HG02623 (cell line): ENCODE data around the gene RASA3.
"Not testable (repeated sequence)": the region's sequence is repeated elsewhere in the genome, so short reads cannot be mapped to it uniquely, and the experiment has no call there.

Source experiments
- ATAC-seq: cut with Tn5 transposase; IDR thresholded peaks from one replicate; pipeline ENCODE4 v1.9.1; 2021; ENCODE audit warnings: moderate library complexity; ENCODE audit not compliant: unreplicated experiment

RASA3 gene

DNA sequence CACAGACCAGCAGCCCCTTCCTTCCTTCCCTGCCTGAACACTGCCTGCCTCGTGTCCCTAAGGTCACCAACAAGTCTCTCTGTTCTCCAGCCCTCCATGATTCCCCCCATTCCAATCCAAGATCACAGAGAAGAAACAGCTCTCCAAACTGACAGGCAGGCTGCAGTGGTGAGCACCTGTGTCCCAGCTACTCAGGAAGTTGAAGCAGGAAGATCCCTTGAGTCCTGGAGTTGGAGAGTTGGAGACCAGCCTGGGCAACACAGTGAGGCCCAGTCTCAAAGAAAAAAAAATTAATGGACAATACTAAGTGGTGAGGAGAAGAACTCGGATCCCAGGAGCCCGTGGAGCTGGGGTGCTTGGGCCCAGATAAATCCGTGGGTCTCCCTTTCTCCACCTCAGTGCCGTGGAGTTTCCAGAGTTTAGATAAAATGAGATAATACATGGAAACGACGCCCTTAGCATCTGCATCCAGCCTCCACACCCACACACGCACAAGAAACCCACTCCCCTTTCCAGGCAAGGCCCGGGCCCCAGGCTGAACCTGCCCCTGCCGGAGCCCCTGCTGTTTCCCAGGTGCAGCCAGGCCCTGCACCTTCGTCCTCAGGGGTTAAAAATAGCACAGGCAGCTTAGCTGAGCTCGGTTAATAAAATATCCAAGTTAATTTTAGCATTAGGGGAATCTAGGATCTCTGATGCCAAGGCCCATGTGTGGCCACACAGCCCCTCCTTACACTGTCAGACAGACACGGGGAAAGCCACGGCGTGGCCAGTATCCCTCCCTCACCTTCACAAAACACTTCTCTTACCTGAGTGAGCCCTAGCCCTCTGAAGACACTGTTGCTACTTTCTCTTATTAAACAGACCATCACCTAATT lies 4.7 kb downstream of the RASA3 start:
- ATAC-seq: no peak

DNA sequence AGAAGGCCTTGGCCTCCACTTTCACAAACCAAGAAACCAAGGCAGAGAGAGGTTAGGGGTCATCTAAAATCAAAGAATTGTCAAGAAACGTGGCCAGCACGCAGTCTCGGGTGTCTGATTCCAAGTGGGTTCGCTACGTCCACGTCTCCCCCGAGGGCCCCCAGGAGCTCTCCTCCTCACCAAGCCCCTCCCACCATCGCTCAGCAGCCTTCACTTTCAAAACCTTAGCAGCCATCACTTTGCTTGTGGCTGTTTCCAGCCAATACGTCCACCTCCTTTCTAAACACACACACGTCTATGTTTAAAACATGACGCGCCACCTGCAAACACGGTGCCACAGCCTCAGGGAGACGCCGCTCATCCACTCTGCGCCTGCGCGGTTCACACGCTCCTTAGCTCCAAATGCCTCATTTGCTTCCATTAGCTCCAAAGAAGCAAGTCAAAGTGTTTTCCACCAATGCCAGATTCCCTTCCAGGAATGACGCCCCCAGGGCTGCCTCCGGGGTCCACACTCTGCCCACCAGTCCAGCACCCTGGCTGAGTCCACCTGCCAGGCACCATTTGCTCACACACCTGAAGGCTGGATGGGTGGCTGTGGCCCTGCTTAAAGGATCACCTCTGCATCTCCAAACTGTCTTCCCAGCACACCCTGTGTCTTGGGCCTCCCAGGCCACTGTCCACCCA lies 5.5 kb downstream of the RASA3 start:
- ATAC-seq: no peak

DNA sequence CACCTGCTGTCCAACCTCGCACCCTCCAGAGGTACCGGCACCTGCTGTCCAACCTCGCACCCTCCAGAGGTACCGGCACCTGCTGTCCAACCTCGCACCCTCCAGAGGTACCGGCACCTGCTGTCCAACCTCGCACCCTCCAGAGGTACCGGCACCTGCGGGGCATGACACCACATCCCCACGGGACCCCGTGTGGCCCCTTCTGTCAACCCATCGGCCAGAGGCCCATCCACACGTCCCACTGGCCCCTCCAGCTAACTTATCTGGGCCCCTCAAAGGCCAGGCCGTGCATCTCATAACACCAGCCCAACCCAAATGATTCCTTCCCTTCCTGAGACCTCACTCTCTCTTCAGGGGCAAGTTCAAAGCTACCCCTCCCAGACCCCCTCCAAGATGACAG lies 6.3 kb downstream of the RASA3 start:
- not testable (repeated sequence) for ATAC-seq

DNA sequence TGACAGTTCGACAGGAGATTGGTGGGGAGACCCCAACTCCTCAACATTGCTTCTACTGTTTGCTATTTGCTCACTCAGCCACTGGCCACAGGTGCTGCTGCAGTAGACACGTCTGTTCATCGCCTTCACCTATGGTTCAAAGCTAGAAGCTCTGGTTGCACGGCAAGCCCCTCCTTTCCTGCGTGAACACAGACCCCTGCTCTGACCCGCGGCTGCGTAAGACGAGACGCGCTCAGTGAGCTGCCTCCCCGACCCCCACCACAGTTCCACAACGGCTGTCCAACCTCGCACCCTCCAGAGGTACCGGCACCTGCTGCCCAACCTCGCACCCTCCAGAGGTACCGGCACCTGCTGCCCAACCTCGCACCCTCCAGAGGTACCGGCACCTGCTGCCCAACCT lies 6.8 kb downstream of the RASA3 start:
- no peak for ATAC-seq

DNA sequence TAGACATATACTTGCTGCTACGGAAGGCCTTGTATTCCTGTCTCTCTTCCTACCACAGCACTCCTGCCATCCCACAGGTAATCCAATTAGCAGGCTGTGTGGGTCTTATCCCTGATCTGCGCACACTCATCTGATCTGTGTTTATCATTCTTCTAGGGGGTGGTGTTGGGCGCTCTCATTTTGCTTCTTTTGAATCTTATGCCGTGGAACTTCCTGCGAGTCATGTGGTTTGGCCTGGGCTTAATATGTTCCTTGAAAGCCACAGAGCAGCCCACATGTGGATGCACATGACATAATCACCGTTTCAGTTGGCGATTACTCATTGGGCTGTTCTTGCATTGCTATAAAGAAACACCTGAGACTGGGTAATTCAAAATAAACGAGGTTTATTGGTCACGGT lies 7.5 kb downstream of the RASA3 start:
- no peak for ATAC-seq

DNA sequence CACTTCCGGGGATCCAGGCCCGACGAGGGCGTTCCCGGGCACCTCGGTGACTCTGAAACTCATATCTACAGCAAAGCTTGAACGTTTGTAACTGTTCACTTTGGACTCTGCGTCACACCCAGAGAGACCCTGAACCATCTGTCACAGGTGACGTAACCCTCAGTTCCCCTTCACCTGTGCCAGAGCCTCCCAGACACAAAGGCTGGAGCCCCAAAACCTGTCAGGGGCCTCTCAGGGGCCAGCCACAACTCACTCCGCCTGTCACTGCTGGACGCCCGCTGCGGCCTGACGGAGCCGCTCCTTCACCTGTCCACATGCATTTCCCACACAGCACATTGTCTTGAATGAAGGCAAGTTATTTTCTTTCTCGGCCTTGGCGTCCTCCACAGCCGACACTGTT lies 8.0 kb downstream of the RASA3 start:
- ATAC-seq: no peak

DNA sequence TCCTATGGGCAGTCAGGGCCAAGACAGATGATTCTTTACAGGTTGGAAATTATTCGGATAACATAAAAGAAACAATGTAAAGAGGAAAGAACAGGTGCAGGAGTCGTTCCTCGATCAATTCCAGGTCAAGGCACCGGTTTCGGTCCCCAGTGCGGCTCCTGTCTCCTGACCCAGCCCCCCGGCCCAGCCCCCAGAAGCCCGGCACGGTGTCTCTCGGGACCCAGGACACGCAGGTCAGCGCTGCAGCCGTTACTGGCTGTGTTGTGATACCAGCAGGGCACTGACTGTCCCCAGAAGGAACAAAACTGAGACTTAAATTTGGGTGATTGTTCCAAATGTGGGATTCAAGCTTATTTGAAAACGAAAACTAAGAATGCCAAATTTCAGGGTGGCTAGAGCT lies 8.5 kb downstream of the RASA3 start:
- no peak for ATAC-seq

DNA sequence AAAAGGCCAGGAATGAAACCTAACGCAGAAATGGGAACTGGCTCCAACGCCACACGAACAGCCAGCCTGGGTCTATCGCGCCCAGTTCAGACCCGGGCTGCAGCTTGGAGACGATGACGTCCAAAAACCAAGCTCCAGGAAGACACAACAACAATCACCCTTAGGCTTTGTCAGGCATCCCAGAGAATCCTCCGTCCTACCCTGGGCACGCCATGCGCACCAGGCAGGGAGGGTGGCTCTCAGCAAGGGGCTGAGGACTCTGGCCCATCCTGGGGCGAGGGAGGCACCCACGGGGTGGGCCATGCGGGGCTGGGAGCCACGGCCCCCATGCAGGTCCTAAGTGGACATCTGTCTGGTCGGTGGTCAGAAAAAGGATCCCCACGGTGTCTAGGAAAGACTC lies 9.0 kb downstream of the RASA3 start:
- ATAC-seq: no peak

DNA sequence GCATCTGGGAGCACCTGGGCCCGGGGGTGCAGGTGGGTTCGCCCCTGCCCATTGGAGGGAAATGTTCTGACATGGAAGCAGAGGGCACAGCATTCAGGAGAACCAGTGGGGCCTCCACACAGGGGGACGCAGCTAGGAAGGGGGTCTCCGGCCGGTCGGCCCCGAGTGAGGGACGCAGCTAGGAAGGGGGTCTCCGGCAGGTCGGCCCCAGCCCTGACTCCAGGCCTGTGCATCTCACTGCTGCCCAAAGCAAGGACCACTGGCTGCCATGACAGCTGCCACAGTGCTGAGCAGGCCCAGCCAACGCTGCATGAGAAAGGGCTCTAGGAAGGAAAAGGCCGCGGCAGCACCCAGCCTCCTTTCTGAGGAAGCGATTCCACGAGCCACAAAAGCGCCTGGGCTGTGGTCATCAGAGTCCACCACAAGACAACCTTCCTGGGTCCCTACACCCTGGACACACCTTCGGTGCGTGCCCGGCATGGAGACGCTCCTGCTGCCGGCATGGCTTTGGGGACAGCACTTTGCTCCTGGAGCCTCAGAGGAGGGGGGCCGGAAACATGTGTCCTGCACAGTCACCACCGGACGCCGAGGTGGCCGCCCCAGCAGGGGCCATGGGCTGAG lies 9.7 kb downstream of the RASA3 start:
- no peak for ATAC-seq

DNA sequence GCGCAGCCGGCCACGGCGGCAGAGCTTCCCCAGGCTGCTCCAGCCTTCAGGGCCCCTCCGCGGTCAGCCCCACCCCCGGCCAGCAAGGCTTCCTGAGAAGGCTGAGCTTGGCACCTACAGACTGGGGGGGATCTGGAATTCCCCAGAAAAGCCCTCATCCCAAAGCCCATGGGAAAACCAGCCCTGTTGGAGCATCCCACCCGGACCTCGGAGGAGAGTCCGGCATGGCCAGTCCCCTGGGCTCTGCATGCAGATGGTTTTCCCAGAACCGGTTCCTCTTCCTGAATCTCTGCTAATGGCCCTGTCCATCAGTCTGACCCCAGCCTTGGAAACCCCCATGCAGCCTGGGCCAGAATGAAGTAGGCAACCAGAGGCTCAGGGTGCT lies 10.3 kb downstream of the RASA3 start:
- ATAC-seq: no peak

DNA sequence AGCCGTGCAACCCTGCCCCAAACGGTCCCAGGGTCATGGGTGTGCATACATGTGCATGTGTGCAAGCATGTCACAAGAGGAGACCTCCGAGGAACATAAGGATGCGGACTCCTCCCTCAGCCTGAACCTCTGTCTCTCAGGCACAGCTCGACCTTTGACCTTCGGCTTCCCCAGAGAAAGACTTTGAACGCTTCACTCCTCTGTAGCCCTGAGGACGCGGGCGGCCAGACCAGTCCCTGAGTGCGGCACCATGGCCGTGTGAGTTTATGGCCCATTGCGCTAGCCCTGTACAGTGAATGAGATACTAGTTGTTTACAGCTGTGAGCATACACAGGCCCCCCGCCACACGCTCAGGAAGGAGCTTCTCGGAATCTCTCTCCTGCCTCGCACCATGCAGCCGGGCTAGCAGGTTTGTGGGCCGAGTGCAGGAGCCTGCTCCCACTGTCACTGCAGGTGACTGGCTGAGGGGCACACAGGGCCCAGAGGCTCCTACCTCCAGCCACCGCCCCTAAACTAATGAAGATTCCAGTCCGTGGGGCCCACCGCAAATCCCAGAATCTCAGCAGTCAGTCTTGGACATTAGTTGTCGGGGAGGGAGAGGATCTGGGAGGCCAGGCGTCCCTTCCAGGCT lies 10.8 kb downstream of the RASA3 start:
- no peak for ATAC-seq

DNA sequence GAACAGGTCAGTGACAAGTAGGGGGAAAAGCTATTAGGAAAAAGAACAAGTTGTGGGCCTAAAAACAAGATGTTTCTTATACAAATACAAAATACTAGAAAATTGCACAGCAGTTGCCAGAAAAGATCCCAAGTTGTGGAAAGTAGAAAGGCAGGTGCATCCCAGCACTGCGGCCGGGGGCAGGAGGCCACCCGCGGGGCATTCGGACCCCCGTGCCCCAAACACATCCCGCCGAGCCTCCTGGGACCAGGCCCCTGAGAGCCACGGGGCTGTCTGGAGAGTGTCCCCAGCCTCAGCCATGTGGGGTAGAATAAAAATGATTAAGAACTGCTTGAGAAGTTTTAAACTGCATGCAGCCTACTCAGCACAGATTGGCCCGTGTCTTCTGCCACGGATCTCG lies 11.4 kb downstream of the RASA3 start:
- ATAC-seq: no peak

DNA sequence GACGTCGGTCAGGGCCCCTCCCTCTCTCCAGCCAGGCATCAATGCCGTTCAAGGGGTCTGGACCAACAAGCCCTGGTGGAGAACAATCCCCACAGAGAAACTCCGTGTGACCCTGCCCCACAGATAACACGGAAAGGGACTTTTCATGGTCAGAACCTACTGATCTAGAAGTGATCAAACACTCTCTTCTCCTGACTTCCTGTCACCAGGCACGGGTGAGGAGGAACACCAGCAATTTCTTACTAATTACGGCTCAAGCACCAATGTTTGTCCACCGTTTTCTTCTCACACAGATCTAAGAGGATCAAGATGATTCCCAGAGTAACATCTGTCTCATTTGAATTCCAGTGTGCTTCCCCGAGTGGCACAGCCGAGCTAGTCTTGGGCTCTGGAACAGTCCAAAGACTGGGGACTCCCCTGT lies 11.8 kb downstream of the RASA3 start:
- ATAC-seq: no peak

DNA sequence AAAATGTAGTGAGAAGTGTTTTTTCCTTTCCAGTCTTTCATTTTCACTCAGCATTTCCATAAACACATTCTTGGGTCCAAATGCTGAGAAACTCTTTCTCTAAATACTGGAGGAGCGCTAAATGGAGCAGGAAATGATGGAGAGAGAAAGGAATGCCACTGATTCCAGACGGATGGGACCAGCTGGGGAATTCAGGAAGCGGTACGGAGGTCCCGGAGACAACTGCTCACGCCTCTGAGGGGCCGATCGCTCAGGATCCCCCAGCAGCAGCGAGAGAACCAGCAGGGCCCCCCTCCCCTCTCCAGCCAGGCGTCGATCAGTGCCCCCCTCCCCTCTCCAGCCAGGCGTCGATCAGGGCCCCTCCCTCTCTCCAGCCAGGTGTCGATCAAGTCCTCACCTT lies 13.2 kb downstream of the RASA3 start:
- ATAC-seq: no peak

DNA sequence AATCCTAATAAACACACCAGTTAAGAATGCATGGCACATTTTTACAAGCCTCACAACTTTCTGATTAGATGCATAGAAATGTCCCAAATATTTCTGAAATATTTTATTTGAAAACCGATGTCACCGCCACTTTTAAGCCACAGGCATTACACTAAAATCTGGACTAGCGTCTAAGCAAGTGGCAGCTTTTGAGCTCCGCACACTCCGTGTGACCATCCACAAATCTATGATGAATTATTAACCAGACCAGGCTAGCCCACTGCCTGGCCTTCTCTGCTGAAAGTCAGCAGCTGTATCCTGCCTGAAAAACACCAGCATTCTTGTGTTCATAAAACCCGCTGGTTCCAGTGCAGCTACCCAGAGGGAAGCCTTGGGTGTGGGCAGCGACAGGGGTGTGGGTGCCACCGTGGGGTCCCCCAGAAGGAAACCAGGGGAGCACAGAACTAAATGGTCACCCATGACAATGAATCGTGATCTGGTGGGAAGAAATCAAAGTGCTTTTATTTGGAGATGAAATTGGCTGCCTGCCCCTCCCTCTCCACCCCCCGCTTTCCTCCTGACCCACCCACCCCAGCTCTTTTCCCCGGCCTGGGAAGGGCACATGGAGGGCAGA lies 13.8 kb downstream of the RASA3 start:
- no peak for ATAC-seq

DNA sequence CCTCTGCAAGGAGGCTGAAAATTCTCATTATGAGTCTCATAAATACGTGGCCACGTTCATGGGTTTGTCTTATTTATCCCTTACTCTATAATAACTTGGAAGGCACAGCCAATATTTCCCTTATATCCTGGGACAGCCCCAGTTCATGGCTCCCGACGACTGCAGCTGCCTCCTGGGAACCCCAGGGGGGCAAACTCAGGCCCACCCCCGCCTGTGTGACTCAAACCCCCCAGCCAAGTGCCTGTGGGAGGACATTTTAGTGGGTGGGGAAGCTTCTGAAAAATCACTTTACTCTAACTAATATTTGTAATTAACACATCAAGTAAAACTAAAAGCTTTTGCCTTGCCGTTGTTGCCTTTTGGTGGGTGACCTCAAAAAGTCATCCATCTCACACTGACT lies 14.3 kb downstream of the RASA3 start:
- ATAC-seq: no peak

DNA sequence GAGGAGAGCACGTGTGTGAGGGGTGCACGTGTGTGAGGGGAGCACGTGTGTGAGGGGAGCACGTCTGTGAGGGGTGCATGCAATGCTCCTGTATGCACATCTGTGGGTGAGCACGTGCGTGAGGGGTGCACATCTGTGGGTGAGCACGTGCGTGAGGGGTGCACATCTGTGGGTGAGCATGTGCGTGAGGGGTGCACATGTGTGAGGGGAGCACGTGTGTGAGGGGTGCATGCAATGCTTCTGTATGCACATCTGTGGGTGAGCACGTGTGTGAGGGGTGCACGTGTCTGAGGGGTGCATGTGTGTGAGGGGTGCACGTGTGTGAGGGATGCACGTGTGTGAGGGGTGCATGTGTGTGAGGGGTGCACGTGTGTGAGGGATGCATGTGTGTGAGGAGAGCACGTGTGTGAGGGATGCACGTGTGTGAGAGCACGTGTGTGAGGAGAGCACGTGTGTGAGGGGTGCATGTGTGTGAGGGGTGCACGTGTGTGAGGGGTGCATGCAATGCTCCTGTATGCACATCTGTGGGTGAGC lies 15.0 kb downstream of the RASA3 start:
- ATAC-seq: not testable (repeated sequence)

DNA sequence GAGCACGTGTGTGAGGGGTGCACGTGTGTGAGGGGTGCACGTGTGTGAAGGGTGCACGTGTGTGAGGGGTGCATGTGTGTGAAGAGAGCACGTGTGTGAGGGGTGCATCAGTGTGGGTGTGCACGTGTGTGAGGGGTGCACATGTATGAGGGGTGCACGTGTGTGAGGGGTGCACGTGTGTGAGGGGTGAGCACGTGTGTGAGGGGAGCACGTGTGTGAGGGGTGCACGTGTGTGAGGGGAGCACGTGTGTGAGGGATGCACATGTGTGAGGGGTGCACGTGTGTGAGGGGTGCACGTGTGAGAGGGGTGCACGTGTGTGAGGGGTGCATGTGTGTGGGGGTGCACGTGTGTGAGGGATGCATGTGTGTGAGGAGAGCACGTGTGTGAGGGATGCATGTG lies 15.7 kb downstream of the RASA3 start:
- no peak for ATAC-seq

DNA sequence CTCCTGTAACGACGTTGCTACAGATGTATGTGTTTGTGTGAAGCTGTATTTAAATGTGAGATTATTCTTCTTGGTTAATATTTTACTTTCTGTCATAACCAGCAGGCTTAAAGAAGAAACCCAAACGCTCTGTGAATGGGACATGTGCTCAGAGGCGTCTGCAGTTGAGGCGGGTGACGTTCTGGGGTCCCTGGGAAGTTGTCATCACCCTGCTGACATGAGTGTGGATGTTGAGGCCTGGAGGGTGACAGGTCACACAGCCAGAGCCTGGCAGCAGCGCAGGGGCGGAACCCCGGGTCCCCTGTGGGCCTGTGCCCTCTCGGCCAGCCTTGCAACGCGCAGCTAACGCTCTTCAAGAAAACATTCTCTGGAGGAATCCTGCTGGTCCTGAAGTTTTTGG lies 16.6 kb downstream of the RASA3 start:
- no peak for ATAC-seq

DNA sequence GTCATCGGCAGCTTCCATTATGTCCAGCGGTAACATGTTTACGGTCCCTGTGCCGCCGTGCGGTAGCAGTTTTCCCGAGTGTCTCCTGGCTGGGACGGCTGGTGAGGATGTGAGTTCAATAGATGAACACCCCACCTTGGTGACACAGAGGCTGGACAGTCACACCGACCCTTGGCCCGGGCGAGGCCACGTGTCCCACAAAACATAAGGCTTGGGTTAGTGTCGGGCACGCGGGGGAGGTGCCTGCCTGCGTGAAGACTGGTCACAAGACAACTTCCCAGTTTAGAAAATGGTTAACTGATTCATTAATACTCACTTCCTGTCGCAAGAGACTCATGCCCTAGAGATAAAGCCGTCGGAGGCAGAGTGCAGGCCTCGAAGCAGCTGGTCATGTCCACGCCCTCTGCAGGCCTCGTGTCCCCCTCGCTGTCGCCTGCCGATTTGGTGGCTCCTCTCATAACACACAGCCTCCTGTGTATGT lies 17.2 kb downstream of the RASA3 start:
- ATAC-seq: no peak

DNA sequence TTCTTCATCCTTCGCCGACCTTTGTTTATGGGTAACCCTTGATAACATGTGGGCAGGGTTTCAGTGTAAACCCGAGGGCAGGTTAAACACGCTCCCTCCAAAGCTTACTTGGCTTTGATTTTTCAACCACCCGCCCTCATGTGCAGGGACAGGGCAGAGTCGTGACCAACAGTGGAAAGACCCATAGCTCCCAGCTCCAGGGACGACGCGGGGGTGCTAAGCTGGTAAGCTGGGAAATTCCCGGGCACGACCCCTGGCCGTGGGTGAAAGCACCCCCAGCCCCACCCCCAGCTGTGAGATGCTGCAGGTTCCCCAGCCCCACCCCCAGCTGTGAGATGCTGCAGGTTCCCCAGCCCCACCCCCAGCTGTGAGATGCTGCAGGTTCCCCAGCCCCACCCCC lies 17.8 kb downstream of the RASA3 start:
- ATAC-seq: not testable (repeated sequence)
